ENCODE results near the gene KLK8.

DNA sequence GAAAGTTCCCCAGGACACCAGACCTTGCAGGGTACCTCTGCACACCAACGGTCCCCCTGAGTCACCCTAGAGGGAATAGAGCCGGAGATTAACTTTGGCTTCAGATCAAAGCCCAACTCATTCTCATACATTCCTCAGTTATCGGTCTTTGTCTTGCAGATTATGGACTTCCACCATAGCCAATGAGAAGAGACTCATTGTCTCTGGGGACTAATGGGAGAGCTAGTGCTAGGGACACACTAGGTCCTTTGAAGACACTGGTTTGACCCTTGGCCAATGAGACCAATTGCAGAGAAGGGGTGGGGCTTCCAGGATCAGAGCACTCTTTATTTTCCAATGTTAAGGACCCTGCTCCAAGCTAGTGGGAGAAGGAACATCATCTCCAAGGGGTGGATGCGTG is 23.8 kb downstream of the KLK8 start:
- TF ChIP-seq, protein P1, sequence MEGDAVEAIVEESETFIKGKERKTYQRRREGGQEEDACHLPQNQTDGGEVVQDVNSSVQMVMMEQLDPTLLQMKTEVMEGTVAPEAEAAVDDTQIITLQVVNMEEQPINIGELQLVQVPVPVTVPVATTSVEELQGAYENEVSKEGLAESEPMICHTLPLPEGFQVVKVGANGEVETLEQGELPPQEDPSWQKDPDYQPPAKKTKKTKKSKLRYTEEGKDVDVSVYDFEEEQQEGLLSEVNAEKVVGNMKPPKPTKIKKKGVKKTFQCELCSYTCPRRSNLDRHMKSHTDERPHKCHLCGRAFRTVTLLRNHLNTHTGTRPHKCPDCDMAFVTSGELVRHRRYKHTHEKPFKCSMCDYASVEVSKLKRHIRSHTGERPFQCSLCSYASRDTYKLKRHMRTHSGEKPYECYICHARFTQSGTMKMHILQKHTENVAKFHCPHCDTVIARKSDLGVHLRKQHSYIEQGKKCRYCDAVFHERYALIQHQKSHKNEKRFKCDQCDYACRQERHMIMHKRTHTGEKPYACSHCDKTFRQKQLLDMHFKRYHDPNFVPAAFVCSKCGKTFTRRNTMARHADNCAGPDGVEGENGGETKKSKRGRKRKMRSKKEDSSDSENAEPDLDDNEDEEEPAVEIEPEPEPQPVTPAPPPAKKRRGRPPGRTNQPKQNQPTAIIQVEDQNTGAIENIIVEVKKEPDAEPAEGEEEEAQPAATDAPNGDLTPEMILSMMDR (IDR thresholded peaks at IDR 0.05) = no peak
- no peak for TF ChIP-seq CHD2 (IDR thresholded peaks at IDR 0.05; ENCODE audit: low read length, partially characterized antibody)
- TF ChIP-seq HOXB5 (CRISPR knock-in tag; IDR thresholded peaks at IDR 0.05) = no peak
- no peak for TF ChIP-seq NR3C1 (IDR thresholded peaks at IDR 0.05)
- no peak for TF ChIP-seq CEBPB (IDR thresholded peaks at IDR 0.05)
- no peak for TF ChIP-seq RNF2 (IDR thresholded peaks at IDR 0.05; ENCODE audit: borderline replicate concordance, low read depth)
- no peak for TF ChIP-seq SMC3 (IDR thresholded peaks at IDR 0.05)
- no peak for TF ChIP-seq EP300 (IDR thresholded peaks at IDR 0.05)
